Hair follicular keratinocyte (primary cell): ENCODE results near the gene TRIM41. TPM values are rescaled to one million over a fixed set of nuclear protein-coding genes. Genes with fewer than 3 reads are reported as not detected.

Experiments used
- total RNA-seq: library from RNA; depleted of rRNA; stranded (reverse); fragments of >200 nt; gene quantifications from 2 replicates; pipeline ENCODE4 v1.2.3, GENCODE V29; 2015

The TRIM41 gene
- 14.0 and 14.2 TPM in 2 replicates for total RNA-seq

GRCh38 chr5:181223058-181223728 is at the start of gene TRIM41:
TRIM41 (plus strand) TSS chr5:181223281; CDS start chr5:181224000, 719 bp downstream.

GRCh38 chr5:181204826-181205760 is 18.0 kb upstream of the TRIM41 start, which contains the start of gene TRIM7:
TRIM7 (minus strand) TSS chr5:181205196; CDS start chr5:181205110, 86 bp downstream.

GRCh38 chr5:181243564-181244343 is 20.7 kb downstream of the TRIM41 start, which contains the start of gene RACK1:
RACK1 (minus strand) TSS chr5:181243906; CDS start chr5:181243800, 106 bp downstream.

GRCh38 chr5:181260720-181261319 is 37.7 kb downstream of the TRIM41 start, which contains the start of gene TRIM52:
TRIM52 (minus strand) TSS chr5:181261143; CDS start chr5:181260813, 330 bp downstream.

Other genes starting within 250 kb of the TRIM41 start
- not detected in 2 replicates for gene BTNL3, start 234.4 kb upstream of the TRIM41 start, total RNA-seq
- gene BTNL9, start 183.0 kb upstream of the TRIM41 start, total RNA-seq: not detected in 2 replicates
- gene OR2V1, start 92.1 kb upstream of the TRIM41 start, total RNA-seq: not detected in 2 replicates
- not detected in 2 replicates for gene OR2V2, start 75.7 kb upstream of the TRIM41 start, total RNA-seq
- 56.8 and 64.7 TPM in 2 replicates for gene TRIM7, start 18.1 kb upstream of the TRIM41 start, total RNA-seq
- 2,722 and 3,590 TPM in 2 replicates for gene RACK1, start 20.6 kb downstream of the TRIM41 start, total RNA-seq
- 1.0 and 2.3 TPM in 2 replicates for gene TRIM52, start 37.9 kb downstream of the TRIM41 start, total RNA-seq
- gene OR4F3, start 144.0 kb downstream of the TRIM41 start, total RNA-seq: not detected in 2 replicates